ENCODE data around the gene DIS3L2. TPM values are rescaled to one million over a fixed set of nuclear protein-coding genes. Genes with fewer than 3 reads are reported as not detected.

The DIS3L2 gene
- total and polyA plus RNA-seq, 2 of the 8 experiments (the other 6 are each of a cell fraction or from before 2014, with no cell fraction given): 11.5 to 21.6 TPM

GRCh38 chr2:231918501-231919330 is 42.8 kb upstream of the DIS3L2 start:
- POLR2A ChIA-PET (ENCODE audit: partially characterized antibody): no interaction called here

More at GRCh38 chr2:231918501-231919330, 42.8 kb upstream of the DIS3L2 start:
- Histone ChIP-seq H2BK15ac (ENCODE audit: low read length) (no peak overlapping the region), H3K36me3 (ENCODE audit: control insufficient read depth in 2 of 4, insufficient read depth in 4 of 4, low read length in 3 of 4) (no peaks in the 10 kb centered on the region), H3K18ac (ENCODE audit: extremely low read depth, low read length) (no peak overlapping the region), H3K79me1 (ENCODE audit: low read depth, low read length) (no peaks in the 10 kb centered on the region), H3K23ac (ENCODE audit: insufficient read length) (no peak overlapping the region), H4K5ac (ENCODE audit: insufficient read length, low read depth, low read length) (no peak overlapping the region), H2BK12ac (ENCODE audit: low read depth, low read length) (no peak overlapping the region), H2BK20ac (ENCODE audit: low read length) (no peak overlapping the region), H3K4ac (replicated peaks; ENCODE audit: insufficient read length, low read depth, low read length) (no peak overlapping the region), H4K20me1 (replicated peaks in 1 of 2; ENCODE audit: control insufficient read depth in 1 of 2, insufficient read depth in 2 of 2, low read length in 2 of 2) (no peaks in the 10 kb centered on the region), H3K56ac (replicated peaks; ENCODE audit: insufficient read length, low read depth, low read length) (no peak overlapping the region), H3K14ac (ENCODE audit: insufficient read length) (no peak overlapping the region), H3K79me2 (ENCODE audit: control insufficient read depth in 1 of 2, insufficient read depth in 2 of 2, low read length in 2 of 2) (no peaks in the 10 kb centered on the region), H2AK5ac (ENCODE audit: low read depth, low read length) (no peak overlapping the region), H2BK120ac (replicated peaks; ENCODE audit: low read depth, low read length) (no peak overlapping the region), H3K4me3 (ENCODE audit: extremely low read depth in 1 of 4, insufficient read depth in 2 of 4, low read depth in 3 of 4, low read length in 4 of 4) (no peak overlapping the region), H3K27me3 (replicated peaks in 1 of 4; ENCODE audit: control insufficient read depth in 3 of 4, extremely low read depth in 1 of 4, insufficient read depth in 3 of 4, low read length in 3 of 4) (no peaks in the 10 kb centered on the region), H4K8ac (ENCODE audit: extremely low read depth, insufficient read depth, low read length) (no peak overlapping the region), H3K9me3 (ENCODE audit: insufficient read depth in 2 of 2, low read depth in 1 of 2, low read length in 1 of 2) (no peaks in the 10 kb centered on the region), H3K23me2 (ENCODE audit: low read depth, low read length) (0 out of 2 replicates have a peak, but pooled peaks cover 2% of the 10 kb centered on the region), H3K27ac (ENCODE audit: low read depth, low read length) (no peak overlapping the region; the same call in 1 of the 2 replicates), H2AFZ (ENCODE audit: low read length) (no peak overlapping the region), H3K4me2 (ENCODE audit: insufficient read depth in 1 of 2, low read depth in 2 of 2, low read length in 2 of 2) (no peak overlapping the region), H3K9ac (replicated peaks in 1 of 4; ENCODE audit: extremely low read depth in 1 of 4, low read depth in 3 of 4, low read length in 3 of 4) (no peak overlapping the region), H2BK5ac (ENCODE audit: low read depth, low read length) (no peak overlapping the region), H3K4me1 (replicated peaks in 1 of 4; ENCODE audit: control insufficient read depth in 3 of 4, insufficient read depth in 4 of 4, low read length in 3 of 4) (peaks cover 0 to 2% (median 0%) of the 10 kb centered on the region in 4 experiments; a peak in 1 of 7 replicates), H4K91ac (replicated peaks; ENCODE audit: insufficient read length, low read length) (no peak overlapping the region)
- no peak for TF ChIP-seq HDAC2 (IDR thresholded peaks at IDR 0.05; ENCODE audit: borderline replicate concordance in 1 of 2, low read depth in 2 of 2, low read length in 2 of 2)
- no peak for TF ChIP-seq CBX8 (IDR thresholded peaks at IDR 0.05; ENCODE audit: borderline replicate concordance, low read depth, low read length)
- no peak for TF ChIP-seq TAF1 (IDR thresholded peaks at IDR 0.05; ENCODE audit: low read depth, low read length)
- TF ChIP-seq NANOG (IDR thresholded peaks at IDR 0.05; ENCODE audit: insufficient read depth, low read depth, low read length, poor library complexity, severe bottlenecking): no peak
- TF ChIP-seq SAP30 (IDR thresholded peaks at IDR 0.05; ENCODE audit: insufficient read depth, insufficient replicate concordance, low read length): no peak
- TF ChIP-seq USF2 (IDR thresholded peaks at IDR 0.05; ENCODE audit: low read length): no peak
- TF ChIP-seq GABPA (IDR thresholded peaks at IDR 0.05; ENCODE audit: borderline replicate concordance, insufficient read depth, low read length): no peak
- TF ChIP-seq FOSL1 (IDR thresholded peaks at IDR 0.05; ENCODE audit: insufficient read depth, low read depth, low read length): no peak
- no peak for TF ChIP-seq ASH2L (IDR thresholded peaks at IDR 0.05; ENCODE audit: low read length)
- no peak for TF ChIP-seq RFX5 (IDR thresholded peaks at IDR 0.05; ENCODE audit: borderline replicate concordance, low read depth, low read length)
- WGBS, 2 experiments (ENCODE audit: extremely low coverage in 1 of 2, insufficient coverage in 1 of 2, insufficient read length in 1 of 2, insufficient replicate concordance in 2 of 2, low coverage in 1 of 2, low lambda C conversion rate in 2 of 2, missing lambda C conversion rate in 1 of 2): 90% methylated on average over 20 of the region's 21 CpGs; no CpG with 5 or more reads in 1 of the 2 experiments
- DNase-seq (ENCODE audit: low read depth in 1 of 2, low spot score in 2 of 2): no peak
- no peak for FAIRE-seq
- CTCF ChIA-PET (ENCODE audit: partially characterized antibody): interaction anchor here (0.7 to 17.2 kb wide), 10 partner anchors 11 to 445 kb away, joined by 3 to 220 read pairs (median 3); no protein-coding TSS in a partner anchor

Measured in H1 (cell line).